Globus pallidus (tissue), 1 donor: ENCODE results near the gene SHANK3.
"Not testable (repeated sequence)": the region's sequence is repeated elsewhere in the genome, so short reads cannot be mapped to it uniquely, and the experiment has no call there.

ENCODE experiments used
- DNase-seq: peaks from one replicate; pipeline ENCODE4 v3.0.0-alpha.2; 2015; ENCODE audit warnings: low spot score

The SHANK3 gene

GRCh38 chr22:50653256-50653655 lies 19.4 kb upstream of the SHANK3 start:
- no peak for DNase-seq

DNA sequence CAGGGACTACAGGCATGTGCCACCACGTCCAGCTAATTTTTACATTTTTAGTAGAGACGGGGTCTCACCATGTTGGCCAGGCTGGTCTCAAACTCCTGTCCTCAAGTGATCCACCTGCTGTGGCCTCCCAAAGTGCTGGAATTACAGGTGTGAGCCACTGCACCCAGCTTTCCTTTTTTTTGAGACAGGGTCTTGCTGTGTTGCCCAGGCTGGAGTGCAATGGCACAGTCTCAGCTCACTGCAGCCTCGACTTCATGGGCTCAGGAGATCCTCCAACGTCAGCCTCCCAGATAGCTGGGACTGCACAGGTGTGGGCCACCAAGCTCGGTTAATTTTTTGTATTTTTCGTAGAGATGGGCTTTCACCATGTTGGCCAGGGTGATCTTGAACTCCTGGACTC lies 18.0 kb upstream of the SHANK3 start:
- DNase-seq: not testable (repeated sequence)

DNA sequence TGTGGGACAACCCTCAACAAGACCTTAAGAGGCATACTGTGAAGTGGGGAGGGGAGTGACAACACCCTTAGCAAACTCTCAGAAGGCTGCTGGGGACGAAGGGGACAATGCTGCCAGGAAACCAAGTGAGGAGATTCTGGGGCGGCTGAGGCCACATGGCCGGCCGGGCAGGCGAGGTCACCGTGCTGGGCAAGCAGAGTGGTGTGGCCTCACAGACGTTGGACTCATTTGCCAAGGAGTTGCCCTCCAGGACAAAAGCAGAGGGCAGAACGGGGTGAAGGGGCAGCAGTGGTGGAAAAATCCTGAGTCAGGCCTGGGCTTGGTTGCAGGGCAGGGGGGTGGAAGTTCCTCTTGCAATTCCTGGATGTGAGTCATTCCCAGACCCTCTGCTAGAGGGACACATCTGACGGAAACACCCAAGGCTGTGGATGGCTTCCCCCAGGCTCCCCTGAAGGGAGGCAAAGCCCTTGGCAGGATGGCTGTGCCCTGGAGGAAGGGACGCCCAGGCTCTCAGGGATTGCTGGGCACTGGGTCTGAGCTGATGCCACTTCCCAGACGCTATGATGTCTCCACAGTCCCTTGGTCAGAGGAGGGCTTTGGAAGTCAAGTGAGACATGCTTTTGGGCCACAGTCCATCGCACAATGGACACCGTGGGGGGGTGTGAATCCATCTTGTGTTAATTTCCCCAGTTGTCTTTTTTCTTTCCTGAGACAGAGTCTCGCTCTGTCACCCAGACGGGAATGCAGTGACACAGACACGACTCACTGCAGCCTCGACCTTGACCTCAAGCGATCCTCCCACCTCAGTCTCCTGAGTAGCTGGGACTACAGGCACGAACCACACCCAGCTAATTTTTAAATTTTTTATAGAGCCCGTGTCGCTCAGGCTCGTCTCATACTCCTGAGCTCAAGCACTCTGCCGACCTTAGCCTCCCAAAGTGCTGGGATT lies 16.2 kb upstream of the SHANK3 start:
- DNase-seq: no peak

GRCh38 chr22:50657925-50658324 lies 14.7 kb upstream of the SHANK3 start:
- DNase-seq: no peak

DNA sequence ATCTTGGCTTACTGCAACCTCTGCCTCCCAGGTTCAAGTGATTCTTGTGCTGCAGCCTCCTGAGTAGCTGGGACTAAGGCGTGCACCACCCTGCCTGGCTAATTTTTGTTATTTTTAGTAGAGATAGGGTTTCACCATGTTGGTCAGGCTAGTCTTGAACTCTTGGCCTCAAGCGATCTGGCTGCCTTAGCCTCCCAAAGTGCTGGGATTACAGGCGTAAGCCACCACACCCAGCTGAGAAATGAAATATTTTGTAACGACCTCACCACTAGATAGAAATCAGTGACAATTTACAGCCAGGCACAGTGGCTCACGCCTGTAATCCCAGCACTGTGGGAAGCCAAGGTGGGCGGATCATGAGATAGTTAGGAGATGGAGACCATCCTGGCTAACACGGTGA lies 12.9 kb upstream of the SHANK3 start:
- not testable (repeated sequence) for DNase-seq

GRCh38 chr22:50660306-50660705 lies 12.3 kb upstream of the SHANK3 start:
- no peak for DNase-seq

DNA sequence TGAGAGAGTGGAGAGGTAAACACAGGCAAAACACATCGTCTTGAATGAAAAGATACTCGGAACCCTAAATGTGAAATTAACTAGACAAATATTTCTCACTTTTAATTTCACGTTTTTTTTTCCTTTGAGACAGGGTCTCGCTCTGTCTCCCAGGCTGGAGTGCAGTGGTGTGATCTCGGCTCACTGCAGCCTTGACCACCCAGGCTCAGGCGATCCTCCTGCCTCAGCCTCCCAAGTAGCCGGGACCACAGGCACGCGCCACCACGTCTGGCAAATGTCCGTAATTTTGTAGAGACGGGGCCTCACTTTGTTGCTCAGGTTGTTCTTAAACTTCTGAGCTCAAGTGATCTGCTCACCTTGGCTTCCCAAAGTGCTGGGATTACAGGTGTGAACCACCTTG lies 7.4 kb upstream of the SHANK3 start:
- no peak for DNase-seq

GRCh38 chr22:50665738-50666137 lies 6.9 kb upstream of the SHANK3 start:
- DNase-seq: no peak

- DNase-seq: no peak
Measured at GRCh38 chr22:50670513-50670912, 2.1 kb upstream of the SHANK3 start.

GRCh38 chr22:50670914-50671538 lies 1.6 kb upstream of the SHANK3 start:
- no peak for DNase-seq

DNA sequence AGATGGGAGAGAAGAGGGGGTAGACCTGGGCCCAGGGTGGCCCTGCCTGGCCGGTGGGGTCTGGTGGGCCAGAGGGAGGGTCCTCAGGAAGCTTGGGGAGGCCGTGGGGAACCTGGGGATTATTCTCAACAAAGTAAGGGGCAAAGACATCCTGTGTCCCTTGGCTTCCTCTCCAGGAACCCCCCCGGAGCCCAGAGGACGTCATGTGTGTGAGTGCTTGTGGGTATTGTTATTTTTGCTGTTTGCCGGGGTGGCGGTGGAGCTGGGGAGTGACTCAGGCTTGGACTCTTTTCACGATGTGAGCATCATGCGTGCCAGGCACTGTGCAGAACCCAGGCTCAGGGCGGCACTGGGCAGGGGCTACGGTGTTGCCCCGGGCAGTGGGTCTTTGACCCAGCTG lies 982 bp upstream of the SHANK3 start:
- no peak for DNase-seq

DNA sequence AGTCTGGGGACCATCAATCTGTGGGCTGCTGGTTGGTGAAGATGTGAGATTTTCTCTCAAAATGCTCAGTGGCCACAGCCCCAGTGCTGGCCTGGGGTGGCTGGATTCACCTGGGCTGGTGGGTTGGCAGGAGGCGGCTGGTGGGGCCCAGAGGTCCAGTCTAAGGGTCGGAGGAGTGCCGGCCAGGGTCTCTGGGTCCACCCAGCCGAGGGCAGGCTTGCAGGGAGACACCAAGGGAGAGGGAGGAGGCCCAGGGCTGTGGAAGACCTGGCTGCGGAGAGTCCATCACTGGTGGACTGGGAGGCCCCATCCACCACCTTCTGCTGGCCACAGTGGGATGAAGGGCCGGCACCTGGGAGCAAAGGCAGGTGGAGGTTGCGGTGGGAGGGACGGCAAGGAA lies 582 bp upstream of the SHANK3 start:
- no peak for DNase-seq

- DNase-seq: no peak
Measured at GRCh38 chr22:50673231-50674129, 857 bp downstream of the SHANK3 start.

DNA sequence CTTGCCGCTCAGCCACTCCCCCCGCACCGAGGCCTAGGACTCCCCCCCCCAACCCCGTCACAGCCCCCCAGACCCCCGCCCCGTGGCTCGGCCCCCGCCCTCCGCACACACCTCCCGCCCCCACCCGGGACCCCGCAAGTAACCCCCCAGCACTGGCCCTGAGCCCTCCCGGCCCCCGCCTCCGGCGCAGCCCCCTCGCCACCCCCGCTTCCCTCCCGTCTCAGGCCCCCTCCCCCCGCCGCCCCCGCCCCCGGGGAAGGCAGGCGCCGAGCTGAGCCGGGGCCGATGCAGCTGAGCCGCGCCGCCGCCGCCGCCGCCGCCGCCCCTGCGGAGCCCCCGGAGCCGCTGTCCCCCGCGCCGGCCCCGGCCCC lies 1.5 kb downstream of the SHANK3 start:
- DNase-seq: no peak

GRCh38 chr22:50674606-50675552 lies 2.3 kb downstream of the SHANK3 start:
- DNase-seq: no peak

- DNase-seq: no peak
Measured at GRCh38 chr22:50675553-50676179, 3.0 kb downstream of the SHANK3 start.

- DNase-seq: no peak
Measured at GRCh38 chr22:50676180-50676636, 3.6 kb downstream of the SHANK3 start.

DNA sequence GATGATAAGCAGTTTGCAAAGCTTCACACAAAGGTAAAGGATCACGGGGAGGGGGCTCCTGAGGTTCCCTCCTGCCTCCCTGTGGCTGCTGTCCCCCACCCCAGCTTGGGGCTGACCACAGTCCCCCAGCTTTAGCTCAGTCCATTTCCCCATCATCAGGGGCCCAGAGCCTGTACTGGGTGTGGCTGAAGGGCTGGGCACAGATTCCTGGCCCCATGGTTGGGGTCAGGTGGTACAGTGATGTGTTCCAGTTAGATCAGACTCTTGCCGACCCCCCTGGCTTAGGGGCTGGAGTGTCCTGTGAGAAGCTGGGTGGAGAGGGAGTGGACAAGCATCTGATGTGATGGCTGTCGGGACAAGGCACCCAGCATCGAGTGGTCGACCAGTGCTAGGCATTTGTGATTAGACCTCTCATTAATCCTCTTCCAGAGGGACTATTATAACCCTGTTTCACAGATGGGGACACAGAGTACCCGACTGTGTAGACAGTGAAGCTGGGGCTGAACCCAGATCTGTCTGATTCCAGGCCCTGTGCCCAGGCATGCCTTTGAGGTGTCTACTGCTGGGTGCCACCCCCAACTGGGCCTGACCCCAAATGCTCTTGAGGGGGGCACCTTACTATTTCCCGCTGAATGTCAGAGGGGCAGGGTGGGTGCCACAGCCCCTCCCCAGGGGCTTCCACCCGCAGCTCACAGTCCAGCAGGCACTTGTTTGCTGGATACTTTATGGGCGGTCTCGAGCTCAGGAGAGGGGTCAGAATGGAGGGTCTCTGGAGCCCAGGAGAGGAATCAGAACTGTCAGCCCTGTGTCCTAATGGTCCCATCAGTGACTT lies 4.3 kb downstream of the SHANK3 start:
- DNase-seq: no peak

DNA sequence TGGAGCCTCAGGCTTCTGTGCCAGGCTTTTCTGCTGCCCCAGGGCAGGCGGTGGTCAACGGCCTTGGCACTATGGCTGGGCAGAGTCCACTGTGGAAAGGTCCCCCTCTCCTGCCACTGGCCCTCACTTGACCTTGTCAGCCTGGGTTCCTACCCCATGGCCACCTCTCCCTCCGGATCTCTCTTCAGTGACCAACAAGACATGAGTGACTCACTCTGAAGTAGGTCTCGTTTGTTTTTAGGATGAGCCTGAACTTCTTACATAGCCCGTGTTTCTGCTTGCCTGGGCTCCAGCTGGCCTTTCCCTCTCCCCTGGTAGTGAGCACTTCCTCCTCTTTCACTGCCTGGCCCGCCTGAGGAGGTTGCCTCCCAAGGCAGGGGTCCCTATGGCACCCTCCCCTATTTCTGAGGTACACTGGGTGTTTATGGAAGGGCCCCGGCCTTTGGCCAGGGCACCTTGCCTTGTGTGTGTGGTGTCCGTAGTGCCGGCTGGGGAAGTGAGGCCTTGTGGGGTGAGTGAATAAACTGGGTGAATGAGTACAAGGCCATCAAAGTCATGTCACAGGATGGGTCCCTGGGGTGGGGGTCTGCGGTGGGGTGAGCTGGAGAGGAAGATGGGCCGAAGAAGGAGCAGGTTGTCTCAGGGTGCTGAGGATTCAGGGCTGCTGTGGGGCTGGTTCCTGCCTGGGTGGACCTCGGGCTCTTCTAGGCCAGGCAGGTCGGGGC lies 5.0 kb downstream of the SHANK3 start:
- DNase-seq: no peak
